ENCODE measurements around the gene SLC23A3.

SLC23A3 gene

GRCh38 chr2:219198974-219199373 lies 29.1 kb upstream of the SLC23A3 start:
- H3K27me3 Mint-ChIP-seq, result peaks cover 11 to 13% of the 10 kb centered on the region in 2 donors
- DNase-seq (no peak), ATAC-seq (replicated peaks) (no peak)
- H3K9me3 Mint-ChIP-seq, result no peaks in the 10 kb centered on the region
- peaks cover 6% of the 10 kb centered on the region for H3K36me3 Mint-ChIP-seq (ENCODE audit: insufficient read depth)
- H3K4me1 Mint-ChIP-seq (ENCODE audit: low read depth in 2 of 2), result peaks cover 11 to 15% of the 10 kb centered on the region in 2 donors
- H3K27ac Mint-ChIP-seq, result no peak overlapping the region
- H3K4me3 Mint-ChIP-seq, result peak overlapping the region in 1 of 2 donors; percentile 66

DNA sequence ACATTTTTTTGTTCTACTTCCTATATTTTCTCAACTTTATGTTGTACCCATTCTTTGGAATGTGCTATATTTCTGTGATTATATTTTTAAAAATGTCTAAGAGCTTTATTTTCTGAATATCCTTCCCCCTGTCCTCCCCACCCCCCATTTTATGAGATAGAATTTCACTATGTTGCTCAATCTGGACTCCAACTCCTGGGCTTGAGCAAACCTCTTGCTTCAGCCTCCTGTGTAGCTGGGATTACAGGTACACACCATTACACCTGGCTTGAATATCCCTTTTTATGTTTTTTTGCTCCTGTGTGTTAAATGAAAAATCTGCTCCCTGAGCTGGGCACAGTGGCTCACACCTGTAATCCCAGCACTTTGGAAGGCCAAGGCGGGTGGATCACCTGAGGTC lies 27.6 kb upstream of the SLC23A3 start:
- Mint-ChIP-seq H3K4me3 (no peak overlapping the region), H3K36me3 (ENCODE audit: insufficient read depth) (peaks cover 6% of the 10 kb centered on the region), H3K27me3 (peaks cover 11 to 13% of the 10 kb centered on the region in 2 donors), H3K4me1 (ENCODE audit: low read depth in 2 of 2) (peaks cover 11 to 15% of the 10 kb centered on the region in 2 donors), H3K27ac (no peak overlapping the region), H3K9me3 (no peaks in the 10 kb centered on the region)
- ATAC-seq (replicated peaks) (no peak), DNase-seq (no peak)

DNA sequence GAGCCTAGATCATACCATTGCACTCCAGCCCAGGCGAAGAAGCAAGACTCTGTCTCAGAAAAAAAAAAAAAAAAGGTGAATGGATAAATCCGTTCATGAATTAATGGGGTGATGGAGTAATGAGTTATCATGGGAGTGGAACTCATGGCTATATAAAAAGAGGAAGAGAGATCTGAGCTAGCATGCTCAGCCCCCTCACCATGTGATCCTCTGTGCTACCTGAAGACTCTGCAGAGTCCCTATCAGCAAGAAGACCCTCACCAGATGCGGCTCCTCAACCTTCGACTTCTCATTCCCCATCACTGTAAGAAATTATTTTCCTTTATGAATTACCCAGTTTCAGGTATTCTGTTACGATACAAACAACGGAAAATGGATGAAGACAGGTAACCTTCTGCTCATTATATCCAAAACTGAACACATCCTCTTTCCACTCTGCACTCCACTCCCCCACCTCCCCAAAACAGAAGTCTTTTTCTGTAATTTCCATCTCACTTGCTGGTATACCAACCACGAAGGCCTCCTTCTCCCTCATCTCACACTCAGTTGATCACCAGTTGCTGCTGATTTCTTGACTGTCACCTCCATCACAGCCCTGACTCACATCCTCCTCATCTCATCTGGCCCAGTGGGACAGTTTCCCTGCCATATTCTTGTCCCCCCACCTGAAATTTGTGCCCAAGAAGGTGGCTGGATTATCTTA lies 17.1 kb upstream of the SLC23A3 start:
- H3K36me3 Mint-ChIP-seq (ENCODE audit: insufficient read depth), result peaks cover 21% of the 10 kb centered on the region
- H3K4me3 Mint-ChIP-seq, result no peak overlapping the region
- peak overlapping the region in 1 of 2 donors; percentile 1 for H3K27ac Mint-ChIP-seq
- H3K9me3 Mint-ChIP-seq, result no peaks in the 10 kb centered on the region
- DNase-seq, result no peak
- H3K4me1 Mint-ChIP-seq (ENCODE audit: low read depth in 2 of 2), result peaks cover 0 to 11% of the 10 kb centered on the region in 2 donors
- no peaks in the 10 kb centered on the region for H3K27me3 Mint-ChIP-seq
- no peak for ATAC-seq (replicated peaks)

GRCh38 chr2:219184121-219184520 lies 14.3 kb upstream of the SLC23A3 start:
- H3K9me3 Mint-ChIP-seq, result no peaks in the 10 kb centered on the region
- H3K4me1 Mint-ChIP-seq (ENCODE audit: low read depth in 2 of 2), result peaks cover 17 to 24% of the 10 kb centered on the region in 2 donors
- peaks cover 34% of the 10 kb centered on the region for H3K36me3 Mint-ChIP-seq (ENCODE audit: insufficient read depth)
- H3K4me3 Mint-ChIP-seq, result no peak overlapping the region
- no peak for ATAC-seq (replicated peaks)
- no peaks in the 10 kb centered on the region for H3K27me3 Mint-ChIP-seq
- H3K27ac Mint-ChIP-seq, result no peak overlapping the region
- DNase-seq, result no peak

- no peaks in the 10 kb centered on the region for H3K27me3 Mint-ChIP-seq
- DNase-seq, result no peak
- H3K9me3 Mint-ChIP-seq, result no peaks in the 10 kb centered on the region
- H3K27ac Mint-ChIP-seq, result peak overlapping the region in 1 of 2 donors; percentile 81
- H3K4me3 Mint-ChIP-seq, result no peak overlapping the region
- ATAC-seq (replicated peaks), result no peak
- H3K4me1 Mint-ChIP-seq (ENCODE audit: low read depth in 2 of 2), result peaks cover 22 to 30% of the 10 kb centered on the region in 2 donors
- H3K36me3 Mint-ChIP-seq (ENCODE audit: insufficient read depth), result peaks cover 43% of the 10 kb centered on the region
Observed at GRCh38 chr2:219183151-219183772, 13.4 kb upstream of the SLC23A3 start.

GRCh38 chr2:219182331-219183150 lies 12.7 kb upstream of the SLC23A3 start:
- H3K9me3 Mint-ChIP-seq, result no peaks in the 10 kb centered on the region
- peaks cover 25 to 31% of the 10 kb centered on the region in 2 donors for H3K4me1 Mint-ChIP-seq (ENCODE audit: low read depth in 2 of 2)
- H3K27me3 Mint-ChIP-seq, result no peaks in the 10 kb centered on the region
- H3K27ac Mint-ChIP-seq, result peak overlapping the region in 1 of 2 donors; percentile 81
- peaks cover 50% of the 10 kb centered on the region for H3K36me3 Mint-ChIP-seq (ENCODE audit: insufficient read depth)
- no peak for DNase-seq
- no peak for ATAC-seq (replicated peaks)
- no peak overlapping the region for H3K4me3 Mint-ChIP-seq

GRCh38 chr2:219181531-219181930 lies 11.7 kb upstream of the SLC23A3 start:
- ATAC-seq (replicated peaks) (no peak), DNase-seq (no peak)
- Mint-ChIP-seq H3K4me3 (no peak overlapping the region), H3K27me3 (no peaks in the 10 kb centered on the region), H3K4me1 (ENCODE audit: low read depth in 2 of 2) (peaks cover 31 to 36% of the 10 kb centered on the region in 2 donors), H3K9me3 (no peaks in the 10 kb centered on the region), H3K27ac (peak overlapping the region; percentile 49 to 81), H3K36me3 (ENCODE audit: insufficient read depth) (peaks cover 53% of the 10 kb centered on the region)

- no peak for DNase-seq
- Mint-ChIP-seq H3K9me3 (no peaks in the 10 kb centered on the region), H3K4me1 (ENCODE audit: low read depth in 2 of 2) (peaks cover 33 to 40% of the 10 kb centered on the region in 2 donors), H3K36me3 (ENCODE audit: insufficient read depth) (peaks cover 53% of the 10 kb centered on the region), H3K27ac (peak overlapping the region in 1 of 2 donors; percentile 81), H3K27me3 (no peaks in the 10 kb centered on the region), H3K4me3 (no peak overlapping the region)
- ATAC-seq (replicated peaks), result no peak
Observed at GRCh38 chr2:219180961-219181360, 11.1 kb upstream of the SLC23A3 start.

- H3K36me3 Mint-ChIP-seq (ENCODE audit: insufficient read depth), result peaks cover 50% of the 10 kb centered on the region
- ATAC-seq (replicated peaks) (no peak), DNase-seq (no peak)
- H3K27ac Mint-ChIP-seq, result peak overlapping the region; percentile 97 to 98
- no peaks in the 10 kb centered on the region for H3K27me3 Mint-ChIP-seq
- H3K9me3 Mint-ChIP-seq, result no peaks in the 10 kb centered on the region
- peaks cover 40 to 43% of the 10 kb centered on the region in 2 donors for H3K4me1 Mint-ChIP-seq (ENCODE audit: low read depth in 2 of 2)
- H3K4me3 Mint-ChIP-seq, result peak overlapping the region; percentile 87 to 98
Observed at GRCh38 chr2:219179601-219180465, 10.0 kb upstream of the SLC23A3 start.

GRCh38 chr2:219178377-219179175 lies 8.7 kb upstream of the SLC23A3 start:
- peak; percentile 7 for ATAC-seq (replicated peaks)
- Mint-ChIP-seq H3K27me3 (no peaks in the 10 kb centered on the region), H3K27ac (peak overlapping the region; percentile 97 to 98), H3K4me1 (ENCODE audit: low read depth in 2 of 2) (peaks cover 50 to 51% of the 10 kb centered on the region in 2 donors), H3K36me3 (ENCODE audit: insufficient read depth) (peaks cover 51% of the 10 kb centered on the region), H3K4me3 (peak overlapping the region; percentile 87 to 98), H3K9me3 (no peaks in the 10 kb centered on the region)
- DNase-seq, result peak in 1 of 3 experiments; percentile 8

- Mint-ChIP-seq H3K27ac (peak within 1 kb of the TSS; percentile 97 to 98), H3K4me1 (ENCODE audit: low read depth in 2 of 2) (peaks cover 47 to 51% of the 10 kb centered on the region in 2 donors), H3K4me3 (peak within 1 kb of the TSS; percentile 87 to 98), H3K9me3 (no peaks in the 10 kb centered on the region), H3K36me3 (ENCODE audit: insufficient read depth) (peaks cover 49% of the 10 kb centered on the region), H3K27me3 (no peaks in the 10 kb centered on the region)
- DNase-seq (peak; percentile 70 to 76 (median 76)), ATAC-seq (replicated peaks) (peak; percentile 58)
Observed at GRCh38 chr2:219177552-219178376, 7.9 kb upstream of the SLC23A3 start, which contains the start of gene RETREG2. TSS of gene RETREG2 (plus strand) at chr2:219178275. CDS start at chr2:219178353, 78 bp downstream.

Measured in effector memory CD8-positive, alpha-beta T cell (primary cell).